ENCODE results near the gene NNAT.
A peak's percentile ranks its signal among the peaks of the same experiment; 100 is the strongest.
"Not testable (repeated sequence)": the region's sequence is repeated elsewhere in the genome, so short reads cannot be mapped to it uniquely, and the experiment has no call there.

Gene NNAT

DNA sequence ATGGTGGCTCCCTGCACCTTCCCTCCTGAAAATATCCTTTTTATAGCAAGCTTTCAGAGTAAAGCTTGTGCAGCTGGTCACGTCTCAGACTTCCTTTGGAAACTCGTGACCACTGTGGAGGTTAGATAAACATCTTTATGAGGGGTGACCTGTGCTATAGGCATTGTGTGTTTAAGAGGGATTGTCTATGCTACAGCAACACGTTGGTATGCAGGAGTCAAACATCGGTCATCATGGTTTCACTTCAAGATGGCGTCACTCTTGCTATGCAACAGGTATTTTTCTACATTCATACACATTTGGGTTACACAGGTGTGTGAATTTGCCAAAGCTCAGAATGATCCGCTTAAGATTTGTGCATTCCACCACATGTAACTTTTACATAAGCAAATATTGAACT lies 21.2 kb downstream of the NNAT start:
- no peak for DNase-seq

DNA sequence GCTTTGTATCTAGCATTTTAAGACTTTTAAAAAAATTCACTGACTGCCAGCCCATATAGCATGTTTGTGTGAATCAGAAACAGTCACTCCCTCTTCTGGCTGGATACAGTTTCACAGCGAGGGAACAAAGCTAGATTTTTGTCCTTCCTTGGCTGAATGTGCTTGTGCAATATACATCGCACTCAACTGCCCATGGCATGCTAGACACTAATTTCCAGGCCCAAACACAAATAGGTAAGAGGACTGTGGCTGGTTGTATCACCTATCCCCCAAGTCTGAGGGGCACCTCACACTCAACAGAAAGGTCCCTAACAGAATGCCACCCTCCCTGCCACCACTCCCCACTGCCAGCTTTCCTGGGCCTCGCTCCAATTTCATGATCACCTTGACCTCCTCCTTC lies 22.8 kb downstream of the NNAT start:
- no peak for DNase-seq

DNA sequence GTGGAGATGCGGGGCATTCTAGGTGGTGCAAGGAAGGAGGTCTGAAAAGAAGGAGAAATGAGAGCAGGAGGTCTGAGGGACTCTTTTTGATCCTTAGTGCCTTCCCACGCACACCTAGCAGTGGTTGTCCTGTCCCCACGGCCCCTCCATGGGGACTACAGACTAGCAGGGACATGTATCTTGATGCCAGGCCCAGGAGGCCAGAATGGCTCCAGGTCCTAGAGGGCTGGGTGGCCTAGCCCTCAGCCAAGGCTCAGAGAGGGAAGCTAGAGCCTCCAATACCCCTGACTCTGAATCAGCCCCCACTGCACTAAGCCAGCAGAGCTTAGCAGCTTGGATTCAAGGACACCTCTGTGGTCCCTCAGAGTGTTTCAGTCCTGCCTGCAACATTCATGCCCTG lies 23.3 kb downstream of the NNAT start:
- DNase-seq, result no peak

DNA sequence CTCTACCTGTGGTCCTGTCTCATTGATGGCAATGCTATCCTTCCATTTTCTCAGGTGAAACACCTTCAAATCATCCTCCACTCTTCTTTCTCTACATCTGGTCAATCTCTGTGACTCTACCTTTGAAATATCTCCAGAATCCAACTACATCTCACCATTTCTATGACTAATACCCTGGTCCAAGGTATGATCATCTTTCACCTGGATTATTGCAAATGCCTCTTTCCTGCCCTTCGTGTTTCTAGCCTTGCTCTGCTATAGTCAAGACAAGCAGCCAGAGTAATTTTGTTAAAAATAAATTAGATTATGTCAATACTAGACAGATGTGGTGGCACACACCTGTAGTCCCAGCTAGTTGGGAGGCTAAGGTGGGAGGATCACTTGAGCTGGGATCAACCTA lies 24.5 kb downstream of the NNAT start:
- DNase-seq, result no peak

DNA sequence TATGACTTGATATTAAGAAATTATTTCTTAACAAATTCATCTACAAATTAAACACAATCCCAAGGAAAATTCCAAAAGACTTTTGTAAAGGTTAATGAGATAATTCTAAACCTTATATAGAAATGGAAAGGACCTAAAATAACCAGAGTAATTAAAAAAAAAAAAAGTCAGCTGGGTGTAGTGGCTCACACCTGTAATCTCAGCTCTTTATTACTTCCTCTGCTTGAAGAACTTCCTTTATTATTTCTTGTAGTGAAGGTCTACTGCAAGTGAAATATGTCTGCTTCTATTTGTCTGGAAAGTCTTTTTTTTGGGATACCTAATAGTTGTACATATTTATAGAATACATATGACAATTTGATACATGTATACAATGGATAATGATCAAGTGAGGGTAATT lies 26.9 kb downstream of the NNAT start:
- no peak for DNase-seq

DNA sequence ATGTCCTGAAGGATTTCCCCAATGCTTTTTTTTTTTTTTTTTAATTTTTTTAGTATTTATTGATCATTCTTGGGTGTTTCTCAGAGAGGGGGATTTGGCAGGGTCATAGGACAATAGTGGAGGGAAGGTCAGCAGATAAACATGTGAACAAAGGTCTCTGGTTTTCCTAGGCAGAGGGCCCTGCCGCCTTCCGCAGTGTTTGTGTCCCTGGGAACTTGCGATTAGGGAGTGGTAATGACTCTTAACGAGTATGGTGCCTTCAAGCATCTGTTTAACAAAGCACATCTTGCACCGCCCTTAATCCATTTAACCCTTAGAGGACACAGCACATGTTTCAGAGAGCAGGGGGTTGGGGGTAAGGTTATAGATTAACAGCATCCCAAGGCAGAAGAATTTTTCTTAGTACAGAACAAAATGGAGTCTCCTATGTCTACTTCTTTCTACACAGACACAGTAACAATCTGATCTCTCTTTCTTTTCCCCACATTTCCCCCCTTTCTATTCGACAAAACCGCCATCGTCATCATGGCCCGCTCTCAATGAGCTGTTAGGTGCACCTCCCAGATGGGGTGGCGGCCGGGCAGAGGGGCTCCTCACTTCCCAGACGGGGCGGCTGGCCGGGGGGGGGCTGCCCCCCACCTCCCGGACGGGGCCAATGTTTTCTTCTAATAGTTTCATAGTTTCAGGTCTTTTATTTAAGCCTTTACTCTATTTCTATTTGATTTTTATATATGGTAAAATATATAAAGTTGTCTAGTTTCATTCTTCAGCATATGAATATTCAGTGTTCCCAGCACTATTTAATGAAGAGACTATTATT lies 29.3 kb downstream of the NNAT start:
- DNase-seq, result not testable (repeated sequence)

DNA sequence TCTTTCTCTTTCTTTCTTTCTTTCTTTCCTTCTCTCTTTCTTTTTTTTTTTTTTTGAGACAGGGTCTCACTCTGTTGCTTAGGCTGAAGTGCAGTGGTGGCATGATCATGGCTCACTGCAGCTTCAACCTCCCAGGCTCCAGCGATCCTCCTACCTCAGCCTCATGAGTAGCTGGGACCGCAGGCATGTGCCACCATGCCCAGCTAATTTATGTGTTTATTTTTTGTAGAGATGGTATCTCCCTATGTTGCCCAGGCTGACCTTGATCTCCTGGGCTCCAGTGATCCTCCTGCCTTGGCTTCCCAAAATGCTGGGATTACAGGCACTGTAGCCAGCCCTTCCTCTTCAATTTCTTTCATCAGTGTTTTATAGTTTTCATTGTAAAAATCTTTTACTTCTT lies 30.6 kb downstream of the NNAT start:
- DNase-seq, result not testable (repeated sequence)

DNA sequence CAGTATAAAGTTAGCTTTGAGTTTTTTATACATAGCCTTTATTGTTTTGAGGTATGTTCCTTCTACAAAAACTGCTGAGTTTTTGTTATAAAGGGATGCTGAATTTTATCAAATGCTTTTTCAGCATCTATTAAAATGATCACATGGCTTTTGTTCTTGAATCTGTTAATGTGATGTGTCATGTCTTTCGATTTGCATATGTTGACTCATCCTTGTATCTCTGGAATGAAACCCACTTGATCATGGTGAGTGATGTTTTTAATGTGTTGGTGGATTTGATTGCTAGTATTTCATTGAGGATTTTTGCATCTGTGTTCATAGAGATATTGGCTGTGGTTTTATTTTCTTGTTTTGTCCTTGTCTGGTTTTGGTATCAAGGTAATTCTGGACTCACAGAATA lies 31.4 kb downstream of the NNAT start:
- DNase-seq, result no peak

DNA sequence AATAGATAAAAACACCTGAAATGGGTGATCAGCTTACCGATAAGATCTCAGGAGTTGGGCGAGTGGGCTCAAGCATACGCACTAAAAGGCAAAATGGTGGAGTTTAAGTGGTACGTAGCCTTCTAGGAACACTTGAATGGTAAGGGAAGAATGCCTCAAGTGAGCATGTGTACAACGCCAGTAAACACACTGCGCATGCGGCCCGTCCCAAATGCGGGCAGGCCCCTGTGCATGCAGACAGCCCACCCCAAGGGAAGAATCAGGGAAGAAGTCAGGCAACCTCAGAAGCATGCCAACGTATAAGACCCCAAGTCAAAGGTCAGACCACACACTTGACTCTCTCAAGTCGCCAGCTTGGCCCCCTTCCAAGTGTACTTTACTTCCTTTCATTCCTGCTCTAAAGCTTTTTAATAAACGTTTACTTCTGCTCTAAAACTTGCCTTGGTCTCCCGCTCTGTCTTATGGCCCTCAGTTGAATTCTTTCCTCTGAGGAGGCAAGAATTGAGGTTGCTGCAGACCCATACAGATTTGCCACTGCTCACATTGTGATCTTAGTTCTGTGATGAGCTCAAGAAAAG lies 33.8 kb downstream of the NNAT start:
- peak; percentile 85 for DNase-seq

DNA sequence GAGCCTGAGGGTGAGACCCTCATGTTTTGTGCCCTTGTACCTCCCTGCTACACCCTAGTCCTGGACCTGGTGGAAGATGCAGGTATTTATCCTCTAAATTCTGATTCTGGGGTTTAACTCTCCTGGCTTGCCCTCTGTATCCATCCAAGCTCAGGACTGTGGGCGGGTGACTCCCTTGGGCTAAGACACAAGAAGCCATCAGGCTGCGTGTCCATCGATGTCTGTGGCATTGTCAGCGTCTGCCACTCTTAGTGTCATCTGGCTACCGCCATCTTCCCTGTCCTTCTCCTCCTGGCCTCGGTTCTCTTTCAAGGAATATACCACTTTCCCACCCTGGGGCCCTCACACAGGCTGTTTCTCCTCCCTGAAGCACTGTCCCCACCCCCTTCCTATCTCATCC lies 35.5 kb downstream of the NNAT start:
- no peak for DNase-seq

DNA sequence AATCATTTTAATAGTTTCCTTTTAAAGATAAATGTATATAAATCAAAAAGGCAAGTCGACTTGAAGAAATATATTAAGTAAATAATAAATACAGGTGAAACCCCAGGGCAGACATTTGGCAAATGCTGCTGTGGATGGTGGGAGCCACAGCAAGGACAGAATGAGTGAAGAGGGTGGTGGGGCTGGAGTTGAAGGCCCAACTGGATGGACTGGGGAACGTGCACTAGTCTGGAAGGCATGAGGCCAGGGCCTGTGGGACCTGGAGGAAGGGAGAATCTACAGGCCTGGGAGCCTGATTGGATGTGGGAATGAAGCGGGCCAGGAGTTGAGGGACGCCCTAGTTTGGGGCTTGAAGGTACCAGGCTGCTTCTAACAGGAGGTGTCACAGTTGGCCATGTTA lies 37.3 kb downstream of the NNAT start:
- no peak for DNase-seq

DNA sequence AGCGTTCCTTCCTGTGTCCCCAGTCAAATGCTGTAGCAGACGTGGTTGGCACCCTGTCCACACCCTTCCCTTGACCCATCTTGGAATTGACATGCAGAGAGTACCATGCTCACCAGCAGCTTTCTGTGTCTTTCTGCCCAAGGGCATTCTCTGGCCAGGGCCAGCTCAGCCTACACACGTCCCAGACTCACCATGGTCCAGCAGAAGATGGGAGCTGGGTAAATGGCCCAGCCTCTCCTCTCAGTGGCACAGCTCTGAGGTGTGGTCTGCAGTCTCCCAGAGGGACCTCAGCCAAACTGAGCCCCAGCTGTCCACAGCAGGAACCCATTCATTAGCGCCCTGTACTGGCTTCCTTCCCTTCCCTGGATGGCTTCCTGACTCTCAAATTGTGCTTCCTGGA lies 37.7 kb downstream of the NNAT start:
- DNase-seq, result no peak

DNA sequence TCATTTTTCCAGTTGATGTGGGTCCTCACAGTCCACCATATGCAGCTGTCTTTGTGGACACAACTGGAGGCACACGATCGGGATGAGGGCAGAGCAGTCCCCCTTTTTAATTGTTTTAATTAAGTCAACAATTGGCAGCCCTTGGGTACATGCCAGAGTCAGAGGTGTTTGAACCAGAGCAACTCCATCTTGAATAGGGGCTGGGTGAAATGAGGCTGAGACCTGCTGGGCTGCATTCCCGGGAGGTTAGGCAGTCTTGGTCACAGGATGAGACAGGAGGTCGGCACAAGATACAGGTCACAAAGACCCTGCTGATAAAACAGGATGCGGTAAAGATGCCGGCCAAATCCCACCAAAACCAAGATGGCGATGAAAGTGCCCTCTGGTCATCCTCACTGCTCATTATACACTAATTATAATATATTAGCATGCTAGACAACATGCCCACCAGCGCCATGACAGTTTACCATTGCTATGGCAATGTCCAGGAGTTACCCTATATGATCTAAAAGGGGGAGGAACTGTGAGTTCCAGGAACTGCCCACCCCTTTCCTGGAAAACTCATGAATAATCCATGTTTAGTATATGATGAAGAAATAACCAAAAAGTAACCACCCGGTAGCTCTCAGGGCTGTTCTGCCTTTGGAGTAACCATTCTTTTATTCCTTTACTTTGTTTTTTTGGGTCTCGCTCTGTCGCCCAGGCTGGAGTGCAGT lies 38.4 kb downstream of the NNAT start:
- DNase-seq, result no peak

DNA sequence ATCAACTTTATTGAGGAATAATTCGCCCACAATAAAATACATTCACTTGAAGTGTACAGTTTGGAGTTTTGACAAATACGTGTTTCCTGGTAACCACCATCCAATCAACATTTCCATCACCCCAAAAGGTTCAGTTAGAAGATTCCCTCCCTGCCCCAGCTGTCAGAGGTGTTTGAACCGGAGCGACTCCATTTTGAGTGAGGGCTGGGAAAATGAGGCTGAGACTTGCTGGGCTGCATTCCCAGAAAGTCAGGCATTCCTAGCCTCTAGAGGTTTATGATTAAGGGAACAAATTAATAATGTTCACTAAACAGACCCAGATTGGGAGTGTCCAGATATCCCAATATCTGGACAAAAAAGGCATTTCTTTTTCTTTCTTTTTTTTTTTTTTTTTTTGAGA lies 39.6 kb downstream of the NNAT start:
- DNase-seq, result no peak

DNA sequence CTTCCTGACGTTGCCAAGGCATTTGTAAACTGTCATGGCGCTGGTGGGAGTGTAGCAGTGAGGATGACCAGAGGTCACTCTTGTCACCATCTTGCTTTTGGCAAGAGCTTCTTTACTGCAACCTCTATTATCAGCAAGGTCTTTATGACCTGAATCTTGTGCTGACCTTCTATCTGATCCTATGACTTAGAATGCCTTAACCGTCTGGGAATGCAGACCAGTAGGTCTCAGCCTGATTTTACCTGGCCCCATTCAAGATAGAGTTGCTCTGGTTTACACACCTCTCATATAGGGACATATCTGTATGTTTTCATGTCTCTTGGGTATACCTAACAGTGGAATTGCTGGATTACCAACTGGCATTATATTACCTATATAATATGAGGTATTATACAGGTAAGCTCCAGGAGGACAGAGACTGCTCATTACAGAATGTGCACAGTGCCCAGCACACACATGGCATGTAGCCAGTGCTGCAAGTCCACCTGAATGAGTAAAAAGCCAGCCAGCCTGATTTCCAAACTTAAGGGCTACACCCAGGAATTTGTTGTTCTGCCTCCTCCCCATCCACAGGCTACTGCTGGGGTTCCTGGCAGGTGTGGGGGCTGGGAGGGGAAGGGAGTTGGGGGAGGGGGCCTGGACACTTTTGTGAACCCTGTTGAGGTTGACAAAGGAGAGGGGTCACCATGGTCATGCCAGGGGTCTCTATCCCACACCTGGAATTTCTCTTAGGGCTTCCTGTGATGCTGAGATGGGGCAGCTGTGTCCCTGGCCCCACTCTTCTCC lies 41.8 kb downstream of the NNAT start:
- DNase-seq, result no peak

DNA sequence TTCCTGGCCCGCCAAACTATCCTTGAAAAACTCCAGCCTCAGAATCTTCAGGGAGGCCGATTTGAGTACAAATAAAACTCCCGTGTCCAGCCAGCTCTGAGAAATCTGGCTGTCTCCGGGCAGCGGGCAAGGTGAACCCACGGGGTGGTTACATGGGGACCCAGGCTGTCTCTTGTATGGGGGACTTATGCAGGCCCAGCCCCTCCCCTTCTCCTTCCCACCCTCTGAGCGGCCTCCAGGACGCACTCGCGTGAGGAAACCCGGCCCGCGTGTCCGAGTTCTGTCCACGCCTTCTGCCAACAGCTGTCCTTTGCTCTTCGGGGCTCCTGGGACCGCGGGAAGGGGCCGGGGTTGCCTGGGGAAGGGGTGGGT lies 43.0 kb downstream of the NNAT start:
- DNase-seq, result no peak

DNA sequence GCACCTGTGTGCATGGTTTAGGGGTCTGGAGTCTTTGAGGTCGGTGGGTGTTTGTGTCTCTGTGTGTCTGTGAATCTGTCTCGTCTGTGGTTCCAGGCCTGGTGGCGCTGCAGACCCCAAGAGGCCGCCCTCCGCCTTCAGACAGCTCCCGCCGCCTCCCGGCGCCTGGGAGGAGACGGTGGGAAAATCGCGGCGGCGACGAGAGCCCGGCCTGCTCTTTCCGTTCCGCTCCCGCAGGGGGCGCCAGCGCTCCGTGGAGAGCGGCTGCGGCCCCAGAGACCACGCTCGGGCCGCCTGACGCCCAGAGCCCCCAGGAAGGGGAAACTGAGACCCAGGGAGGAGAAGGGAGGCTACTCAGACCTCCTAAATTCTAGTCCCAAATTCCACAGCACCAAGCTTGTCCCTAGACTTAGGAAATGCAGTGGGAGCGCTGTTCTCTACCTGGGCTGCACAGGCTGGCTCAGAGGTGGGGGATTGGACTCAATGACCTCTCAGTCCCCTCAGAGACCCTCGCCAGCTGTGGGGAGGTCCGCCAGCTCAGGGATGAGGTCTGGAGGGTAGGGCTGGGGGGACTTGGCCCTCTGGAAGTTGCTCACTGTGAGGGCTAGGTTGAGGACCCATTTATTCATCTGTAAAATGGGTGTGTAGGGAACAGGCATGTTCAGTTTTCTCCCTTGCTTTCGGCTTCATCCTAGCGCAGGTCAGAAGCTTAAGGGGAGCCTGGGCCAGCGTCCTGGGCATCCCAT lies 43.5 kb downstream of the NNAT start:
- peak; percentile 31 for DNase-seq

DNA sequence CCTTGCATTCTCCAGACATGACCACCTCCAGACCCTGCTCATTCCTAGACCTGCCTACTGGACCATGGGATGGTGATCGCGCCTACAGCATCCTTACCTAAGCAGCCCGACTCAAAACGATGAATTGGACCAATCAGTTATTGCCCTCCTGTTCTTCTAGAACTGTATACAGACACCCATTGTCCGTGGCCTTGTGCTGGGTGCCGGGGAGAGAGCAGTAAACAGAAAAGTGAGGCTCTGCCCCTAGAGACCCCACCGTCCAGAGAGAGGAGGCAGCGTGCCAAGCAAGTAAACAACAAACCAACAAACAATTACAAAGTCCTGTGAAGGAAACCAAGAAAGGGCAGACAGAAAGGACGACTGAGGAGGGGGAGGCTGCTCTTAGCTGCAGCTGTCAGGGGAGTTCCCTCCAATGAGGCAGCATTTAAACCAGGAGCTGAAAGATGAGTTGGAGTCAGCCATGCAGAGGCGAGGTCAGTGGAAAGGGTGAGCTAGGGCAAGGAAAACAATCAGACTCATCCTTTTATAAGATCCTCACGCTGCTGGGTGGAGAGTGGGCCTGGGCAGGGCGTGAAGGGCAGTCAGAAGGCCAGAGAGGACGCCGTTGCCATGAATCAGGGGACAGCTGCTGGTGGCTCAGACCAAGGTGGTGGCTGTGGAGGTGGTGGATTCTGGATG lies 44.2 kb downstream of the NNAT start:
- DNase-seq, result peak; percentile 12

DNA sequence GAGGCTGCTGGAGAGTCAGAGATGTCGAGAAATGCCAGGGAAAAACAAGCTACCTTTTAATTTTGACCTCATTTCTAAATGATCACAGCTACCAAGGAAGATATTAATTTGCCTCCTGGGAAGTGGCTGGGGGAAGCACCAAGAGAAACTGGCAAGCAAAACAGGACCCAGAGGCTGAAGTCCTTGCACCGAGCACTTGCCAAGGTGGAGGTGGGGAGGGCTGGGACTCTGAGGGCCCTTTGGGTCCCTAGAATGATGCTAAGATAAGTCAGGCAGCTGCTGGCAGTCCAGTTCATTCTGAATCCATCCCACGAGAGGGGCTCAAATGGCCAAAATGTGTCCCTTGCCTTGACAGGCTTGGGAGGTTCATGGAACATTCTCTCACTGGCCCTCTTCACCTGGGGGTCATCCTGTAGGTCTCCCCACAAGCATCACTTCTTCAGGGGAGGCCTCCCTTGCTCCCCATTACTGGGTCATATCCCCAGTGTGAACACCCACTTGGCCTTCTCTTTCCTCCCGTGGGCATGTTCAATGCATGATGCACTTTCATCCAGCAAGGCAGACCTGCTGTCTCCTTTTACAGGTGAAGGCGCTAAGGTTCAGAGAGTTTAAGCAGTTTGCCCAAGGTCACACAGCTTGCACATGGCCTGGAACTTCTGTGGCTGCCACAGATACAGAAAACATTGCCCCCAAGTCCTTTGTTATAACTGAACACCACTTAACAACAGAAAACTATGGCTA lies 45.7 kb downstream of the NNAT start:
- DNase-seq, result no peak

DNA sequence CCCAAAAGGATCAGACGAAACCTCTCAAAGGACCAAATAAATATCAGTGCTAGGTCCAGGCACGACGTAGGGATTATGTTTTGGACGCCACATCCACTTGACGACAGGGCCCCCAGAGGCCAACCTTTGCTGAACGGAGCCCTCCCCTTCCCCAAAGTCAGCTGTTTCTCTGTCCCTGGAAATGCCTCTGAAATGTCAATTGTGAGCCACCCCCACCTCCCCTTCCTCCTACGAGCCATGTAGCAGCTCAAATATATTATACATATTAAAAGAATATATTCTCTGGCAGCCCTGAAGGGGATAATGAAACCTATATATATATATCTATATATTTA lies 46.2 kb downstream of the NNAT start:
- peak; percentile 75 for DNase-seq
